NCI-H2227 (cell line): ENCODE measurements around the gene BTBD6.
"Not testable (repeated sequence)": the region's sequence is repeated elsewhere in the genome, so short reads cannot be mapped to it uniquely, and the experiment has no call there.

Experiments used
- DNase-seq: peaks from one replicate; lab custom pipeline; 2025; ENCODE audit not compliant: unreplicated experiment; lab: John Stamatoyannopoulos, UW

The BTBD6 gene

GRCh38 chr14:105268736-105269354 is 20.5 kb downstream of the BTBD6 start:
- no peak for DNase-seq

GRCh38 chr14:105269405-105269804 is 21.1 kb downstream of the BTBD6 start:
- no peak for DNase-seq

GRCh38 chr14:105271224-105271890 is 23.0 kb downstream of the BTBD6 start:
- no peak for DNase-seq

GRCh38 chr14:105272623-105273022 is 24.3 kb downstream of the BTBD6 start:
- no peak for DNase-seq

GRCh38 chr14:105273062-105273461 is 24.7 kb downstream of the BTBD6 start:
- no peak for DNase-seq

GRCh38 chr14:105274637-105275036 is 26.3 kb downstream of the BTBD6 start:
- no peak for DNase-seq

GRCh38 chr14:105275267-105275946 is 27.1 kb downstream of the BTBD6 start:
- no peak for DNase-seq

- DNase-seq, result not testable (repeated sequence)
Measured at GRCh38 chr14:105277448-105277847, 29.1 kb downstream of the BTBD6 start.

- DNase-seq, result no peak
Measured at GRCh38 chr14:105279642-105280361, 31.5 kb downstream of the BTBD6 start.

GRCh38 chr14:105280525-105280924 is 32.2 kb downstream of the BTBD6 start:
- DNase-seq, result no peak

GRCh38 chr14:105281371-105282097 is 33.2 kb downstream of the BTBD6 start:
- DNase-seq, result peak; percentile 70

- no peak for DNase-seq
Measured at GRCh38 chr14:105282098-105282725, 33.9 kb downstream of the BTBD6 start.

- DNase-seq, result no peak
Measured at GRCh38 chr14:105283028-105283427, 34.7 kb downstream of the BTBD6 start.

- DNase-seq, result no peak
Measured at GRCh38 chr14:105283899-105284298, 35.6 kb downstream of the BTBD6 start.

- DNase-seq, result no peak
Measured at GRCh38 chr14:105285174-105285573, 36.8 kb downstream of the BTBD6 start.

GRCh38 chr14:105286759-105287144 is 38.4 kb downstream of the BTBD6 start:
- no peak for DNase-seq

GRCh38 chr14:105287249-105288102 is 39.1 kb downstream of the BTBD6 start:
- DNase-seq, result no peak

- not testable (repeated sequence) for DNase-seq
Measured at GRCh38 chr14:105288936-105289335, 40.6 kb downstream of the BTBD6 start.

GRCh38 chr14:105290621-105291346 is 42.5 kb downstream of the BTBD6 start:
- DNase-seq, result no peak
